Femur (tissue), 1 donor: ENCODE results near the gene MARCHF4.

Experiments used
- DNase-seq: peaks from one replicate; pipeline ENCODE4 v3.0.0-alpha.2; 2017

MARCHF4 gene, protein sequence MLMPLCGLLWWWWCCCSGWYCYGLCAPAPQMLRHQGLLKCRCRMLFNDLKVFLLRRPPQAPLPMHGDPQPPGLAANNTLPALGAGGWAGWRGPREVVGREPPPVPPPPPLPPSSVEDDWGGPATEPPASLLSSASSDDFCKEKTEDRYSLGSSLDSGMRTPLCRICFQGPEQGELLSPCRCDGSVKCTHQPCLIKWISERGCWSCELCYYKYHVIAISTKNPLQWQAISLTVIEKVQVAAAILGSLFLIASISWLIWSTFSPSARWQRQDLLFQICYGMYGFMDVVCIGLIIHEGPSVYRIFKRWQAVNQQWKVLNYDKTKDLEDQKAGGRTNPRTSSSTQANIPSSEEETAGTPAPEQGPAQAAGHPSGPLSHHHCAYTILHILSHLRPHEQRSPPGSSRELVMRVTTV

DNA sequence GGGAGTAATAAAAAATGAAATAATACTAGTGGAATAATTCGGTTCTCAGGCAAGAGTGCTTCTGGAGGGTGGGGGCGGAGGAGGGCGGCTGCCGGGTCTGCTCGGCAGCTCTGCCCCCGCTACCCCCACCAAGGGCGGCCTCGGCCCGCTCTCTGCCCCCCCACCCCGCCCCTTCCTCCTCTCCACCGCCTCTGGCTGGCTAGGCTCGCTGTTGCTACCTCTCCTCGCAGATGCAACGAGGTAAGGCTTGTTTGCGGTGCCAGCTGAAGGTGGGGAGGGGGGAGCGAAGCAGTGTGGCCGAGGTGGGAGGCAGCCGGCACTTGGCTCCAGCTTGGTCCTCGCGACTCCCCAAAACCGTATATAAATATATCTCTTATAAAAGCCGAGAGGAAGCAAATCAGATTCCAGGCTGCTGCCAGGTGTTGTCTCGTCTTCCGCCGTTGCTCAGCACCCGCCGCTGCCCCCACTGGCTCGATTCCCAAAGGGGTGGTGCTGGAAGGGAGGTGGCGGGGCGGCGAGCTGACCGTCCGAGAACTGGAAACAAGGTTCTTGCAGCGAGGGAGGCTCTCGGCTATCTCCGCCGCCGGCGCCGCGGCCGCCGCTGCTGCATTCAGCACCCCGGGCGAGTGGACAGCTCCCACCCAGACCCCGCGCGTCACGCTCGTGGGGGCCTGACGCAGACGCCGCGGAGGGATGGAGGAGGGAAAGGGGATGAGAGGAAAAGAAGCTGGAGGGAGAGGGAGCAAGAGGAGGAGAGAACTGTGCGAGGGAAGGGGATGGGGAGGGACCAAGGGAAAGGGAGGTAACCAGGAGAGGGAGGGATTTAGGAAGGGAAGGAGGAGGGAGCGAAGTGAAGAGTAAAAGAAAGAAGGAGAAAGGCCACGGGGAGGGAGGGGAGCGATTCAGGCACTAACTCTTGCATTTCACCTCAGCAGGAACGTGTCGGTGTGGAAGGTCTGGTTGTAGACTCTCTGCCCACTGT, at the start of gene MARCHF4:
Gene MARCHF4, minus strand, starts transcription at position 763 of the 982 bp plus-strand sequence. CDS start 2,223 bp downstream, outside the sequence.
- DNase-seq, result peak; percentile 89

- no peak for DNase-seq
These were observed 48.3 kb upstream of the MARCHF4 start for GRCh38 chr2:216420367-216421101.

GRCh38 chr2:216418981-216419380, 46.7 kb upstream of the MARCHF4 start:
- DNase-seq, result no peak

DNA sequence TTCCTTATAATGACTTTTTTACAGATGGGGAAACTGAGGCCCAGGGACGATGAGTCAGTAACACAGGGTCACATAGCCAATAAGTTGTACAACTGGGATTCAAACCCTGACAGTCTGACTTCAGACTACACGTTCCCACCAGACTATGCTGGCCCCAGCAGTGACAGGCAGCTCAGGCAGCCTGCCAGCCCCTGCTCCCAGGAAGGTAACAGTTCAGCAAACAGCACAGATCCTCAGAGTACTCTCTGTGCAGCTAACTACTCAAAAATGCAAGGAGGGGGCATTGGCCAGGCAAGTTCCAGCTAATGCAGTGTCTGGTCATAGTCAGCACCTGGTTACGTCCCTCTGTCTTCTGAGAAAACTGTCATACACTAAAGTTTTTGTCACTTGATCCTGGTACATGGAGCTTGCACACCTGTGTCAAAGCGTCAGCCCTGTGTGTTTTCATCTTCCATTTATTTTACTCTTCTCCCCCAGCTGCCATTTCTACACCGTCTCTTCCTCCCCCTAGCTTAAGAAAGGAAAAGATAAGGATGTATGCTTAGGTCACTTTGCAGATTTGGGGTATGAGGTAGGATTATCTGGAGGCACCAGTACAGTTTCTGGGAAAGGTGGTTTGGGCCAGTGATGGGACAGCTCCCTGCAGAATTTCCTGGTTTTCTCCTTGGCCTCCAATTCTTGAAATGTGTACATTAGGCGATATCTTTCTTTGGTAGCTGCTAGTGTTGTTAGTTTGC, 44.5 kb upstream of the MARCHF4 start:
- DNase-seq, result no peak

GRCh38 chr2:216415541-216415940, 43.3 kb upstream of the MARCHF4 start:
- DNase-seq, result peak; percentile 48

GRCh38 chr2:216414772-216415319, 42.6 kb upstream of the MARCHF4 start:
- DNase-seq, result no peak

DNA sequence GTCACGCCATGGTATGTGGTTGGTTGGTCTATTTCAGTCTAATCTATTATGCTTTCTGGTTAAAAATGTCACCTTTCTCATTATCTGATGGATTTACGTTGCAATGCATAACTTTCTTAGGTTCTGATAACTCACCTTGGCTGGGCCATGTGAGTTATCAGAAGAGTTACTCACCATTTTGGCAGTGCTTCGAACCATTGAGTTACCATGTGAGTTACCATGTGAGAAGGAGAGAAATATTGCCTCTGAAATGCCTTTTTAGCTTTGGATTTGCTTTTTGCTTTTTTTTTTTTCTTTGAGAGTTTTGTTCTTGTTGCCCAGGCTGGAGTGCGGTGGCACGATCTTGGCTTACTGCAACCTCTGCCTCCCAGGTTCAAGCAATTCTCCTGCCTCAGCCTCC, 41.6 kb upstream of the MARCHF4 start:
- no peak for DNase-seq

DNA sequence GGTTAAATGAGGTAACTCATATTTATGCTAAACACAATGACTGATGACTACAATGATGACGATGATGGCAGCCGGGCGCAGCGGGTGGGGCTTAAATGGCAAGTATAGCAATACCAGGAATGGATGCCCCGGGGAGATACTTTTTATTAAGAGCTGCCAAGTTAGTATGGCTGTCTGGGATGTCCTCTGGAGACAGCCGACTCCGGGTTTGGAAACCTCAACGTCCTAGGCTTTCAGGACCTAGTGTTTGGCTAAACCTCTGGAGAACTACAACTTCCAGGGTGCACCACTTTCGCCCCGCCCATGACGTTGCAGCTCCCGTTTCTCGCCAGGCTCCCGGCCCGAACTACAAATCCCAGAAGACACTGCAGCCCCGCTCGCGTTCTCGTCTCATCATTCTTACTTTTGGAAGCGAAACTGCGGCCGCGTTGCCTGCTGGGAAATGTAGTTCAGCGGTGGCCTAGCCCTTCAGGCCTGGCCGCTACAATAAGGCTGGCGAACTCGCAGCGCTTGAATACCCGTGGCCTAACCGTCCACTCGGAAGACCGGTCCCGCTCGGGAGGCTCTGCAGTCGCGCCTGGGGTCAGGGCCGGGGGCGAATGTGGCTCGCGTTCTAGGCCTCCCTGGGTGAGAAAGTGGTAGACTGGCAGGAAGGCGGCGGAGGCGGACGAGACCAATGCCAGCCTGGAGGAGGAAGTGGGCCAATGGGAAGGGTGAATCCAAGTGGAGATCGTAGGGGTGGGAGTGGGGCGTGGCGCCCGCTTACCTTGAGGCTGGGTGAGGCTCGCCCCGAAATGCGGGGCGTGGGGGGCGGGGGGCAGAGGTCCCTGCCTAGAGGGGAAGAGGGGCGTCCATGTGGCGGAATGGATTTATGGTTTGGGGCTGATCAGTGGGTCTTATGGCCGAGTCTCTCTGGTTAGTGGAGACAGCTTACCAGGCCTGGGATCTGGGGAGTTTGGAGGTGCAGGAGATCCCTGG, 40.0 kb upstream of the MARCHF4 start, which contains the start of gene SMARCAL1:
Gene SMARCAL1, plus strand, starts transcription at position 463 of the 978 bp plus-strand sequence. CDS start 2,221 bp downstream, outside the sequence.
- DNase-seq, result peak; percentile 99

DNA sequence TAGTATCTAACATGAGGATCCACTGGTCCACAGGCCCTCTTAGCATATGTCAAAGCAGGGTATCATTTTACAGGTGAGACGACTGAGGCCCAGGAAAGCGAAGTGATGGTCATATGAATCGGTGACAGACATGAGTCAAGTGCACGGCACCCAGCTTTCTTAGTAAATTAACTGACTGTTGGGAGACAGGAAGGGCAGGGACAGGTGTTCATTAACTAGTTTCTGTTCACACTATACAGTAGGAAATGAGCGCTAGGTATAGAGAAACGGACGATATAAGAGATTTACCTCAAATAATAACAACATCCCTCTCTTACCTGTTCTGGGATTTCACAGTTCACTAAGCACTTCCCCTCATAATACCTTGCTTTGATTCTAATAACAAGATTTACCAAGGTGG, 38.3 kb upstream of the MARCHF4 start:
- no peak for DNase-seq

DNA sequence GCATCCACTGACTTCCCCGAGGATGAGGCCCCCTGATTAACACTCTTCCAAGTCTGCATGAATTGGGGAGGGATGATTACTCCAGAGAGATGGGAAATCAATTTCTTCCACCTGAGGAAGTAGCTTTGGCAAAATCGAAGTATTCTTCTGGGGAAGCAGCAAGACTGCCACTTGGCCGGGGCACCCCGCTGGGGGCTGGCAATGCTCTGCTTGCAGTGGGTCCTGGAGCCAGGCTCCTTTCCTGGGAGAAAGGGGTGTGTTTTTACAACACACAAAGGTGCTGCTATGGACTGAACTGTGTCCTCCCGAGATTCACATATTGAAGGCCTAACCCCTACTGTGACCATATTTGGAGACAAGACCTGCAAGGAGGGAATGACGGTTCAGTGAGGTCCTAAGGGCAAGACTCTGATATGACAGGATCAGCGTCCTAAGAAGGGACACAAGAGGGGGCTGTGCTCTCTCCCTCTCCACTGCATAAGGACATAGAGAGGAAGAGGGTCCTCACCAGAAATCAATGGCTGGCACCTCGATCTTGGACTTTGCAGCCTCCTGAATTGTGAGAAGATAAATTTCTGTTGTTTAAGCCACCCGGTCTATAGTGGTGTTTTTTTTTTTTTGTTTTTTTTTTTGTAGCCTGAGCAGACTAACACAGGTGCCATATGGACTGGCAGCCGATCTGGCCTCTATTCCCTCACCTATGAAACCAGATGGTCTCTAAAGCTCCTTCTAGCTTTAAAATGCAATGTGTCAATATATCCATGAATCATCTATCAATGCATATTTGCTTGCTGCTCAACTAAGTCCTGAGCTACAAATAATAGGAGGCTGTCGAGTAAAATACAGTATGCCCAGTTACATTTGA, 36.4 kb upstream of the MARCHF4 start:
- DNase-seq, result no peak

- no peak for DNase-seq
These were observed 34.5 kb upstream of the MARCHF4 start for GRCh38 chr2:216406826-216407225.

DNA sequence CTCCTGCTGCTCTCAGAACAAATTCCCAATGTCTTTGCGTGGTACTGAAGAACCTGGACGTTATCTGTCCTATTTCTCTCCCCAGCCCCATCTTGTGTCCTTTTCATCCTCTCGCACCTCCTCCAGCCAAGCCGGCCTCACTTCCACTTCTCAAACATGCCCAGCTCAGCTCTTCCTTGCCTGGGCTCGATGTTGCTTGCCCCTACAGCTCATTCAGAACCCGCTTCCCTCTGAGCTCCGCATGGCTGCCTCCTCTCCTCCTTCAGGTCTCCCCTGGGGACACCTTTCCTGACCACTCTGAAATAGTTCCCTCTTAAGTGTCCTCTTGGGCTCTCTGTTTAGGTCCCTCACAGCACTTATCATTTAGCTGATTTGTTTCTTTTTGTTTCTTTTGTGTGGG, 33.3 kb upstream of the MARCHF4 start:
- DNase-seq, result no peak

DNA sequence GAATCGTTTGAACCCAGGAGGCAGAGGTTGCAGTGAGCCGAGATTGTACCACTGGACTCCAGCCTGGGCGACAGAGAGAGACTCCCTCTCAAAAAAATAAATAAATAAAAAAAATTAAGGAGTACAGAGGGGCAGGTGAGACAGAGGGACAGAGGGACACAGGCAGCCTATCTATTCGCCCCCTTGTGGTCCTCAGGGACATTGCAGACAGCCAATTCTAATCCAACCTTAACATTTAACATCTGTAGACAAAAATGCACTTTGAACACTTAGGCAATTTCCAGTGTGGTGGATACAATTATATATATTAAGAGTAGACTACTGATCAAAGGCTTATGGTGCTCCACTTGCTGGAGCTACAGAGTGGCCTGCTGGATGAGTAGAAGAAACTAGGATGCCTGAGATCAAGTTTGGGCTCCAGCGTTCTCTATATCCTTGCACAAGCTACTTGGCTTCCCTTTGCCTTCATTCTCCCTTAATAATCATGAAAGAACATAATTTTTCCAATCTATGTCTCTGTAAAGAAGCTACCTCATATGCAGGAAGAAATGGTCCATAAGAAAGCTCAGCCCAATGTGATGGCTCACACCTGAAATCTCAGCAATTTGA, 31.8 kb upstream of the MARCHF4 start:
- no peak for DNase-seq

DNA sequence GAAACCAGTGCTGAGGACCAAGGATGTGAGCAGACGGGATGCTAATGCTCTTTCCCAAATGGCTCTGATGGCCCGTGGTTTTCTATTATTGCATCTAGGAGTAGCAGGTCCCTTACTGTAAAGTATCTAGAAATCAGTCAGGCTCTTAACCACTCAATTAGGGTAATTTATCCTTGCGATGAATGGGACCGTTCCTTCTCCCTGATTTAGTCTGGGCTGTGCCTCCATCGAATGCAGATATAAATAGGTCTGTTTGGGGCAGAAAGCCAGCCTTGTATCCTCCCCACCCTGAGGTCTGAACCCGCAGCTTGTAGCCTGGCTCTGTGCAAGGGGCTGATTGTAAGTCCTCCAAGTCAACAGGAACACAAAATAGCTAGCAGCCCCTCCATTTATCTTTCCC, 30.5 kb upstream of the MARCHF4 start:
- DNase-seq, result no peak

DNA sequence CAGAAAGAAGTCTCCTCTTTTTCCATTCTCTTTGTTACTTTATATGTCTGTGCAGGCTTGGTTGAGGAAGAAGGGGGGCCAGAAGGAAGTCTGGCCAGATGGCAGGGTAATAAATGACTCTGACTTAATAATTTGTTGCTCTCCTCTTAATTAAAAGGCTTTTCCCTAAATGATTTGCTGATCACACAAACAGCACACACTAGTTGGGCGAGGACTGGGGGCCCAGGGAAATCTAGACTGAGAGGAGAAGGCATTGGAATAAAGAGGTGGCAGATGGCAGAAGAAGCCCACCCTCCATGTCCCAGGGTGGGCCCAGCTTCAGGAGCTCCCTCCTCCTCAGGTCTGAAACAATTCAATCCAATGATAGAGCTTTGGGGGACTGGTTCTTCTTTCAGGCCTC, 27.3 kb upstream of the MARCHF4 start:
- DNase-seq, result no peak

DNA sequence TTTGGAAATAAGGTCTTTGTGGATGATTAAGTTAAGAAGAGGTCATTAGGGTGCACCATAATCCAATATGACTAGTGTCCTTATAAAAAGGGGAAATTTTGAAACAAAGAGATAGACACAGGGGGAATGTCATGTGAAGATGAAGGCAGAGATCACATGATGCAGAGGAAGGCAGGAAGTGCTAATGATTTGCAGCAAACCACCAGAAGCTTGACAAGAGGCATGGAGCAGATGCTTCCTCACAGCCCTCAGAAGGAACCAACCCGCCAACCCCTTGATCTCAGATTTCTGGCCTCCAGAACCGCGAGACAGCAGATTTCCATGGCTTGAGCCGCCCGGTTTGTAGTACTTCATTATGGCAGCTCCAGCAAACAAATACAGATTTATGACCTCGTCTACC, 22.6 kb upstream of the MARCHF4 start:
- DNase-seq, result no peak

DNA sequence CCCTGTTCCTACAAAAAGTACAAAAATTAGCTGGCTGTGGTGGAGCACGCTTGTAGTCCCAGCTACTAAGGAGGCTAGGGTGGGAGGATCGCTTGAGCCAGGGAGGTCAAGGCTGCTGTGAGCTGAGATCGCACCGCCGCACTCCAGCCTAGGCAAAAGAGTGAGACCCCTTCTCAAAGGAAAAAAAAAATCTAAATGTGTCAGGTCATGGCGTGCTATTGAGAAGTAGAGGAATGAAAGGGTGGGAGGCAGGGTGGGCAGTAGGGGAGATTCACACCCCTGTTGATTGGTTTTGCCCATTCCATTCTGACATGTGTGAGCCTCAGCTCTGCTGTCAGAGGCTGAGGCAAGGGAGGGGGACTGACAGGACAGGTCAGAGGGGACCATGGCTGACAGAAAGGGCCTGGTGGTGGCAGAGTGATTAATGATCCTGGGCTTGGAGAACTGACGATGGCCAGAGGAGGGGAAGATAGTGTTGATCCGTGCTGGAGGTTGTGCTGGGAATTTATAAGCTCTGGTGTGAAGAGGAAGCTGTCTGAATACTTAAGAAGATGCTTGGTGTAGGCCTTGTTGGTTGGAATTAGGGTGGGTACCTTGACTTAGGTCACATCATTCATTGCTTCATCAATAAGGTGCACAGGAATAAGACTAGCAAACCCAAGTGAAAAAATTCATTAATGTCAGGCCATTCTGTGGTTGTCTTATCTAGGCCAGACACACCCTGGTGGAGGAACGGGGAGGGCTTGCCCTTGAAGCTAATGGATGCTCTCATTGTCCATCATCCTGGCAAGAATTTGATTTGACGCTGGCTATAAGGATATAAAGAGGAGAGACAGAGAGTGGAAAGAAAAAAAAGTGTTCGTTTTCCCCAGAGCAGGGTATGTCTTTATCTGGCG, 20.9 kb upstream of the MARCHF4 start:
- DNase-seq, result no peak

DNA sequence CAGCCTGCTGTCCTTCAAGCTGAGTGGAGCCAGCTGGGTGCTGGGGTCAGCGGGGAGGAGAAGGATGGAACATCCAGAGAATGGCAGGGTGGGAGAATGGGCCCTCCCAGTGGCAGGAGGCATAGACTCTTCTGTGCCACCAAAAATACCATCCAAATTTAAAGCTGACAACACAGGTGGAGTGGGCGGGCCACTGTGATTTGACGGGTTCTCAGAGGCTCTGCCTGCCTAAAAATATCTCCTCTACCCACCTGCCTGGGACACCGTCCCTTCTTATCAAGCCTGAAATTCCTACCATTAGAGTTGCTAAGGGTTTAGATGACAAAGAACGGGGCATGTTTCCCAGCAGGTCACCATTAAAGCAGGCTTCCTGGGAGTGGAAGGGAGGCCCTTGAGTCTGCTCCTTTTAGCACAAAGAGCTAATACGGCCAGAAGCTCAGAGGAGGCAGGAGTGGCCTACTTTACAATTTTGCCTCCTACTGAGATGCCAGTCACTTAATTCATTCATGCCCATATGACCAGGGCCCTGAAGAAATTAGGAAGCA, 19.8 kb upstream of the MARCHF4 start:
- DNase-seq, result no peak
